Stimulated activated CD8-positive, alpha-beta memory T cell treated with anti-CD3 and anti-CD28 coated beads, Interleukin-15, amount 100 ng/mL, for 1 hour (primary cell): Measurements from ENCODE around the gene TLN1.

ENCODE experiments used
- DNase-seq: peaks from one replicate; pipeline ENCODE4 v3.0.0-alpha.2; 2020; ENCODE audit warnings: low read depth

TLN1 gene

GRCh38 chr9:35706951-35707350 is 25.0 kb downstream of the TLN1 start:
- no peak for DNase-seq

- no peak for DNase-seq
These were observed 26.1 kb downstream of the TLN1 start for GRCh38 chr9:35705836-35706430.

GRCh38 chr9:35705372-35705771 is 26.6 kb downstream of the TLN1 start:
- no peak for DNase-seq

GRCh38 chr9:35703906-35704672 is 27.9 kb downstream of the TLN1 start:
- DNase-seq: no peak

GRCh38 chr9:35702696-35703095 is 29.3 kb downstream of the TLN1 start:
- DNase-seq: no peak

GRCh38 chr9:35700942-35701341 is 31.1 kb downstream of the TLN1 start:
- DNase-seq: no peak

- no peak for DNase-seq
These were observed 32.0 kb downstream of the TLN1 start for GRCh38 chr9:35700031-35700430.

GRCh38 chr9:35698231-35698630 is 33.8 kb downstream of the TLN1 start:
- DNase-seq: no peak

- no peak for DNase-seq
These were observed 34.5 kb downstream of the TLN1 start for GRCh38 chr9:35697486-35697885.

- peak; percentile 37 for DNase-seq
These were observed 35.3 kb downstream of the TLN1 start for GRCh38 chr9:35696520-35697215.

- DNase-seq: no peak
These were observed 36.0 kb downstream of the TLN1 start for GRCh38 chr9:35695943-35696401.

GRCh38 chr9:35691757-35692301 is 40.2 kb downstream of the TLN1 start:
- DNase-seq: no peak

- DNase-seq: no peak
These were observed 40.7 kb downstream of the TLN1 start for GRCh38 chr9:35691334-35691650.

- no peak for DNase-seq
These were observed 41.2 kb downstream of the TLN1 start for GRCh38 chr9:35690614-35691333.

- no peak for DNase-seq
These were observed 41.7 kb downstream of the TLN1 start for GRCh38 chr9:35690294-35690613.

GRCh38 chr9:35689542-35690293 is 42.3 kb downstream of the TLN1 start, which contains the start of gene TPM2:
Gene TPM2 (minus strand): TSS chr9:35689925. CDS start chr9:35689817, 108 bp downstream.
- no peak for DNase-seq

GRCh38 chr9:35688558-35689541 is 43.1 kb downstream of the TLN1 start:
- no peak for DNase-seq

- no peak for DNase-seq
These were observed 43.9 kb downstream of the TLN1 start for GRCh38 chr9:35687972-35688557.

- no peak for DNase-seq
These were observed 44.7 kb downstream of the TLN1 start for GRCh38 chr9:35687306-35687705.
